Embryonic facial prominence (tissue), 1 donor: Measurements from ENCODE around the gene CSMD2.

Experiments used
- DNase-seq: peaks from one replicate; pipeline ENCODE4 v3.0.0-alpha.2; 2016; ENCODE audit errors: extremely low spot score

Gene CSMD2

DNA sequence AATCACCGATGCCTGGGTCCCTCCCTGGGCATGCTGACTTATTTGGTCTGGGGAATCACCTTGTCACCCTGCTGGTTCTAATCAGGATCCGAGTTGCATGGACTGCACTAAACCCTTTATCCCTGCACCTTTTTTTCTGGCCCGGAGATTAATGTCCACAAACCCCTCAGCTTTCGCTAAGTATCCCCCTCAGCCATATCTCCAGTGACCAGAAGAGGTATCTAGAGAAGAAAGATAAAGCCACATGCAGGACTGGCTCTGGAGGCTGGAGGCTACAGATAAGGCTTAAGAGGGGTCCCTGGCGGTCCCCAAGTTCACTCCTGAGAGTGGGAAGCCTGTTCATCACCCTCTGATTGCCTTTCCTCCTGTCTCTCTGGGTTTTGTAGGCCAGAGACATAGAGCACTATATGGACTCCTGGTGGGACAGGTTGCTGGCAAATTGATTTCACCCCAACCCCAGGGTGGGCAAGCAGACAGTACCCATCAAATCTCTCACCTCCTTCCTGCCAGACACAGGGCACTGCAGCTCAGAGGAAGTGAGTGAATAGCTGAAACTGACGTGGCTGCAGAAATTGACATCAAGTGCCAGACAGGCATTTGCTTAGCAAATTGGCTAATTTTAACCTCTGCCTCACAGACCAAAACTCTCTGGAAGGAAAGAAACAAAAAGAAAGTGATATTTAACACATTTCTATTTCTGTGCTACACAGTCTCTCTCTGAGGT is 262.4 kb downstream of the CSMD2 start:
- DNase-seq, result no peak

DNA sequence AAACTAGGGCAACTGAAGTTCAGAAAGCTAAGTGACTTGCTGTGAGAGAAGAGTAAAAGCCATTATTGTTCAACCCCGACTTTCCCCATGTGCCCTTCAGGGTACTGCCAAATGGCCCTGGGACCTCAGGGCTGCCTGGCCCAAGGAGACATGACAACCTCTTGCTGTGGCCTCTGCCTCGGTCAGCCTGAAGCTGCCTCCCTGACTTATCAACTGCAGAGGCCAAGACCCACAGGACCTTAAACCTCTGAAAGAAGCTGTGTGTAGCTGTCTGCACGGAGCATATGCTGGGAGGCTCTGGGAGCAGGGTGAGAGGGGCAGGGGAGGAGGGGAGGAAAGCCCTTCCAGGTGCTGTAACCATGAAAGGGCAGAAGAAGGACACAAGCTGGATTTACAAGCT is 265.3 kb downstream of the CSMD2 start:
- DNase-seq, result no peak

DNA sequence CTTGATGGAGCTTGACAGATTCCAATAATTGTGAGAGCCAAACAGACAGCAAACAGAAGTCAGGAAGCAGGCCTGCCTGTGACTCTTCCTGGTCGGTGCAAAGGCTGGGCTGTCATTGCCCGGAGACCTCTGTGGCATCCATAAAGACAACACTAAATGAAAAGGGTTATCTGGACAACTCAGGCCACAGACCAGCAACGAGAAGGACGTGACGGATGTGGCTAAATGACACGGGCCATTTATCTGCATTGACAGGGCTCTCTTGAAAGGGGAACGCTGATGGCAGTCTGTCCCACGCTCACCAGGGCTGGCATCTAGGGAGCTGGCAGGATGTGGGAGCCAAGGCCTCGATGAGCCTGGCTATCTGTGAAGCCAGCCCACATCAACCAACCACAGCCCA is 266.1 kb downstream of the CSMD2 start:
- no peak for DNase-seq

DNA sequence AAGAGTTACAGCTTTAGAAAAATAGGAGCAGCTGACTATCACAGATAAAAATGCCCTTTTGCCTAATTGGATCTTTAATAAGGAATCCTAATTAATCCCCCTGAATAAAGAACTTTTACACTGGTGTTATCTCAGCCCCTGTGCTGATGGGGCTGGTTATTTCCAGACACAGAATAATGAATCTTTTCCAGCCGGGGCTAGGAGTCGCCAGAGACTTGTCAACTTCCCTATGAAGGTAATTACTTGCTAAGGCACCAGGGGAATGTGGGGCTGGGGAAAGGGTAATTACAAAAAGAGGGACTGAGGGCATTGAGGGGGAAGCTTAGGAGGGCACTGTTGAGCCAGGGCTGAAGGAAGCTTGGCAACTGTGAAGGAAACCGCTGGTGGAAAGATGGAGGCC is 266.6 kb downstream of the CSMD2 start:
- DNase-seq, result no peak

DNA sequence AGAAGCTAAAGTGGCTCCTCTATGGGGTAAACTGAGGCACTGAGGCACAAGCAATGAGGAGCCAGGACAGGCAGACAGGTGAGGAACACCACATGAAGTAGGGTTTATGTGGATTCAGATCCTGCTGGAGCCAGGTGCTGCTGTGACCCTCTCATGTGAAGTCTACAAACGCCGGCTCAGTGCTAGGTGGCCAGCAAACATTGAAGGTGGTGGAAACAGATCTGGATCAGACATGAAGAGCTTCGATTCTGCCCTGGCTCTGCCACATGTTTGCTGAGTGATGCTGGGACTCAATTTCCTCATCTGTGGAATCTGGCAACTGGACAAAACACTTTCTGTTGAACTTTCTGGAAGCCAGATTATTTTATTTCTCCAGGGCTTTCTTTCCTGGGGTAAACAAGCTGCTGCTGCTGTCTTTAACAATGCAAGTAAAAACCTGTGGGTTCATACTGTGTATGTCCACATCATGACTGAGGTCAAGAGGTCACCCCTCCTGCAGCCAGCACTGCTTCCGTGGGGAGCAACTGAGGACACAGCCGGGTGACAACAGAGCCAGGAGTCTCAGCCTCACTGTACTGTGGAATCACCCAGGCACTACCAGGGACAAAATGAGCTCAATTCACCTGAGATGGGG is 267.8 kb downstream of the CSMD2 start:
- no peak for DNase-seq

DNA sequence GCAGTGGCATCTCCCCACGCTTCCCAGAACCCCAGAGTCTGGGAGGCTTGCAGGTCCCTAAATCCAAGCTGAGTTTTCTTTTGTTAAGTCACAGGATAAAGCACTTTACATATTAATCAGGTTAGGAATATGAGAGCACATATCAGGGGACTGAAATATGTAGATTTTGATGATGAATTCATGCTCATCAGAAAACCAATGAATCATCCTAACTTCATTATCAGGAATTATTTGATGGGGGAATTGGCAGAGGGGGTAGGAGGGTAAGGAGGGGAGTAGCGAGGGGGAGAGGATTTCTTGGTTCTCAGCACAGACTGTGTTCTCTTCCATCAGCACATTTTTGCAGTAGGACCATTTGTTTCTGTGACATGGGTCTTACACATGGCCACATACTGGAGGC is 269.1 kb downstream of the CSMD2 start:
- no peak for DNase-seq

DNA sequence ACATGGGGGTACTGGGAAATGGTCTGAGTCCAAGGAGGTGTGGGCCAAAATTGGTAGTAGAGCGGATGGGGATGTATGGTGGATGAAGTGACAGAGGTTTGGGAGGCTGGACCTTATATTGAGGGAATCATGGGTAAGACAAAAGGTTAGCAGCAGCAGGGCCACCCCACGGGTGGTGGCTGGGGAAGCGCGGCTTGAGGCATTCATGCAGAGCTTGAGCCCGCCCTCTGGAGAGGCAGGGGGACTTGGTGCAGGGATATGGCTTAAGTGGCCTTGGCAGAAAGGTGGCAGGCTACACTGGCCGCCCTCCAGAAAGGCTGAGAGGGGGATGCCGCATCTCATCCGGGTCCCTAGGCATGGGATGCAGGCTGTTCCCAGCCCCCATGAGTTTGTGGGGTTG is 269.6 kb downstream of the CSMD2 start:
- DNase-seq, result no peak

DNA sequence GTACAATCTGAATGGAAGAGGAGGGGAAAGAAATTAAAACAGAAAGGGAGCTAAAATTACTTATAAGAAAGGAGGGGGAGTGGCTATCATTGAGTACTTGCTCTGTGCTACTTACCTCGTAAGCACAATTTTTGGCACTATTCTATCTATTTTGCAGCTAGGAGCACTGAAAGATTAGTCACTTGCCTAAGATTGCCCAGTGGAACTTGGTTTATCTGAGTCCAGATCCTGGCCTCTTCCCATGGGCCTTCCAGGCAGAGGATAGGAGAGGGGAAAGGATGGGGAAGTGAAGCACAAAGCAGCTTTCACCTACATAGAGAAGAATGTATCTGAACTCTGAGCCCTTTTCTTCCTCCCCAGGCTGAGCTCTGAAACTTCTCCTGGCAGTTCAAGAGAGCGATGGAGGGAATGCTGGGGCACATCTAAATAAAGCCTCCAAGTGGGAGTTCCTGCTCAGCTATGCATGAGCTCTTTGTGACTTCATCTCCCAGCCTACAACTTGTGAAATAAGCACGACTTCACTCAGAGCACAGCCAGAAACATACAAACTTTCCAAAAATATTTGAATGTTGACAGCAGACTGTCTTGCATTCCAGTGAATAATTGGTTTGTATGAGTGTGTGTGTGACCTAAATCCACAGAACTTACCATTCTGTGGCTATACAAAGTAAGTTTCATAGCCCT is 271.7 kb downstream of the CSMD2 start:
- DNase-seq, result no peak

DNA sequence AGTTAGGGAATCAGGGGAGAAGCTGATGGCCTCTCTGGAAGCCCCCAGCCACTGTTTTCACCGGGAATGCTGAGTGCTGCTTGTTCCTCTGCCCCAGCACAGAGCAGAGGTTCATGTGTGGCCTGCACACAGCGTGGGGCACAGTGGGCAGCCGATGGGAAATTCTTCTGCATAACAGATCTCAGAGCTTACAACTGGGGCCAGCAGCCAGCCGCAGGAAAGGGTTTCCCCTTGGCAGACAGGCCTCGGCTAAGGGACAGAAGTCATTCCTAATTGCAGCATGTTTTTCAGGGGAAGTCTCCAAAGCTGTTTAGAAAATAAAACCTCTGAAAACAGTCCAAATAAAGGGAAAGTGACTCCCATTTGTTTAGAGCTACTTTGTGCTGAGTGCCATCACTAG is 278.5 kb downstream of the CSMD2 start:
- no peak for DNase-seq

DNA sequence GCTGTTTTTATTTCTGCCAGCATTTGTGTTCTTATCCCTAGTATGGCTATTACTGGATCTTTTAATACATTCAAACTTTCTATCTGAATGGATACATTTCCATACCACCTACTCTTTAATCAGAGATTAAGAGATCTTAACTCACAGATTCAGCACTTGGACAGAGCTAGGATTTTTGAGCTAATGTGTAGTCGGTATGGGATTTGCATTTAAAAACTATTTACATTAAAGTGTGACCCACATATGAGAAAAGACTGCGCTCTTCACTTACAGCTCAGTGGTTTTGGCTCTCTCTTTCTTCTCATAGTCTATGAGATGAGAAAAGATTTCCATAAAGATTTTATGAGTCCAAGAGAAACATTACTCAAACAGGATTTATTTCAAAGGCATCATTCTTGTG is 284.7 kb downstream of the CSMD2 start:
- DNase-seq, result no peak

DNA sequence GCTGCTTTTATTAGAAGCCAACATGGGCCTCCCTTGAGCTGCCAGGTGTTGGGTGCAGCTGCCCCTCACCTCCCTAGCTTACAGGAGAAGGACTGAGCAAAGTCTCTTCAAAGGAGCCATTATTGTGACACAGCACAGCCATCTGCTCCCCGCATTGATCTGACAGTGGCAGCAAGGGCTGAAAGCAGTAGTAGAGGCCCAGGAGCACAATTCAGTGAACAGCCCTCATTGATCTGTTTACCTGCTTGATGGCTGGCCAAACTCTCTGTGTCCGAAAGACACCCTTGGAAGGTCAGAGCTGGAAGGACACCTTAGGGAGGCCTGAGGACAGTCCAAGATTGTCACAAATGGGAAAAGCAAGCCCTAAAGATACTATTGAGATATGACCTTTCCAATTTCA is 286.6 kb downstream of the CSMD2 start:
- DNase-seq, result no peak

DNA sequence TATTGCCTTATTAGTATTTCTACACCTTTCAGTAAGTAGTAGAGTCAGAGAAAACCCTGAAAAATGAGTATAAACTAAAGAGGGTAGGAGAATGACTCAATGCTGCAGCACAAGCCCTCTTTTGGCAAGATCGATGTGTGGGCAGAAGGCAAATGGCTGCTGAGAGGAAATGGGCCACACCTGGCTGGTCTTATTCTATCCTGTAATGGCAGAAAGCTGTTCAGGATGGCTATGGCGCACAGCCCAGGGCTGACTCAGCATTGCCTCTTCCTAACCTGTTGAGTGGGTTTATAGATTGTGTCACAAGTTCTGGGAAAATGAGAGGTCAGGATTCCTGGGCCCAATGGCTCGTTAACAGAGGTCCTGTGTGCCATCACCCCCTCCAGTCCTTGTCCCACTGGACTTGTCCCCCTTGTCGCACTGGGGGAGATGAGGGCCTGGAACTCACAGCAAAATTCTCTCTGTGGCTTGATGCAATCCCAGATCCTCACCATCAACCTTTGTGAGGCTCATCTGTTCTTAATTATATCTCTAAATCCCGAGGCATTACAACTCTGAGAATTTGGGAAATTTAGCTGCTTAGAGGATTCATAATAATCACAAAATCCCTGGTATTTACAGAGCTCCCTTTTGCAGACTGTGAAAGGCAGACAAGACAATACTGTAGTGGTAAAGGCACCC is 287.9 kb downstream of the CSMD2 start:
- no peak for DNase-seq

DNA sequence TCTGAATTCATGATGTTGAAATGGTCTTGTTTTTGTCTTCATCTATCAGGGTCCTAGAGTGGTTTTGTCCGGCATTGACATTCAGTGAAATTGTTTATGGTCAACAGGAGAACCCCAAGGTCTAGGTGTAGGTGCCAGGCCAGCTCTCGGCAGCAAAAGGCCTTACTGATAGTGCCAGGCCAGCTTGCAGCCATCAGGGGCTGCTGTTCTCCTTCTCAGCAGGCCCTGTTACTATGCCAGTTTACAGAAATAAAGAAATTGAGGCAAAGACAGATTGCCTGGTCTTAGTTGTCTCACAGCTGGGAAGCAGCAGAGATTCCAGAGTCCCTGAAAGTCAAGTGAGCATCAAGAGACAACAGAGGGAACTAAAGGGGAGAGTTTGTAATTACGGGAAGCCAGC is 289.2 kb downstream of the CSMD2 start:
- DNase-seq, result no peak

DNA sequence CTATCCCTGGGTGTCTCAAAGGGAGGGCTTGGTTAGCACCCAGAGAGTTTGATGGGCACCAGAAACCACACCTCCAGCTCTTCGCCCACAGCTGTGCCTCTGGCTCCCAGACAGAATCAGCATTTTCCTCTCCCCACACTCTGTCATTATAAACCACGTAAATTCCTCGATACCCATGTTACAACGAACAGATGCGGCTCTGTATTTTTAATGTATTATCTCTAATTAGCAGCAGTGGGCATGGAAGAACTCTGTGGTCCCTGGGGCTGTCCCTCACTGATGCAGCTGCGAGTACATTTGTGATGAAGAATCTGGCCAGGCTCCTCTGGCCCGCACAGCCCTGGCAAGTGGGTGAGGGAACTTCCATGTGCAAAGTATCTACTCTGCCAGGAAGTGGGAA is 290.4 kb downstream of the CSMD2 start:
- no peak for DNase-seq

DNA sequence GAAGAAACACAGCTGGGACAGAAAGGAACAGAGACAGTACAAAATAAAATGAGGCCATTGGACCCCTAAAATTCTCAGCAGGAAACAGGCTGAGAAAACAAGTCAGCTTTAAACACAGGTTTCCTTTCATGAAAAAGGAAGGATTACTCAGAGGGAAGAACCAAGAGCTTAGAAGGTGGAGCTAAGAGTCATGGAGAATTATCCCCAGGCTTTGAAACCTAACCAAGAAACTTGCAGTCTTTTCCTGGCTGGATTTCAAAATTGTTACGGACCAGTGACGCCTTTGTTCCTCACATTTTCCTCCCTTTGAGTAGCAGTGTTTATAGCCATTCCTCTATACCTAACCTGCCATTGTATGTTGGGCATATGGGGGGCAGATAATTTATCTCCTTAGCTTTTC is 292.3 kb downstream of the CSMD2 start:
- DNase-seq, result no peak

DNA sequence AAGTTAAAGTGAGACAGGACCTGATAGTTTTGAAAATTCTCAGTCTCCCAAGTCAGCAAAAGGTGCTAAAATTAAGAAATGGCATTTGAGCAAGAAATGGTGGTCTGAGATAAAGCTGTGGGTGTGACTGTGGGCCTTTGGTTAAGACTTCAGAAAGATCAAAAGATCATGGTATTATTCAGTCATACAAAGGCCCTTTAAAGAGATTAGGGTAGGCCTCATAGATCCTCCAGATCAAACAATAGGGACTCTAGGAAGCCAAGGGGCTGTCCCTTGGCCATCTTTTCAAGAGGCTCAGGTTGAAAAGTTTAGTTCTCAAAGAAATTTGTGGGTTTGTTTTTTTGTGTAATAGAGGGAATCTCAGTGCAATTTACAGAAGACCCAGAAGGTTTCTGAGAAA is 292.8 kb downstream of the CSMD2 start:
- no peak for DNase-seq

DNA sequence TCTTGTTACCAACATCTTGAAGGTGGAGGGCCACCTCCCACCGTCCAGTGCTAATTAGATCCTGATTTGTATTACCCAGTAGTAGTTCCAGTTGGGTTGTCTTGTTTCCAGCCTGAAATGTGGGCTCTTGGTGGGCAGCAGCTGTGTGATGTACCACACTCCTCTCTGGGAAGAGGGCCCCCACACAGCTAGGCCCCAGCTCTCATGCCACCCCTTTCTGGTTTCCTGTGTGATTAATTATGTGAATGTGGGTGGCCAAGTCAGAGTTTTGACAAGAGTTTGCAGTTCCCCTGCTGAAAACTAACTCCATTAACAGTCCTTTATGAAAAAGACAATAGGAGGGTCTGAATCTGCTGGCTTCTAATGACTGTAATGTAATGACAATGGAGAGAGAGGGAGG is 297.3 kb downstream of the CSMD2 start:
- DNase-seq, result no peak

DNA sequence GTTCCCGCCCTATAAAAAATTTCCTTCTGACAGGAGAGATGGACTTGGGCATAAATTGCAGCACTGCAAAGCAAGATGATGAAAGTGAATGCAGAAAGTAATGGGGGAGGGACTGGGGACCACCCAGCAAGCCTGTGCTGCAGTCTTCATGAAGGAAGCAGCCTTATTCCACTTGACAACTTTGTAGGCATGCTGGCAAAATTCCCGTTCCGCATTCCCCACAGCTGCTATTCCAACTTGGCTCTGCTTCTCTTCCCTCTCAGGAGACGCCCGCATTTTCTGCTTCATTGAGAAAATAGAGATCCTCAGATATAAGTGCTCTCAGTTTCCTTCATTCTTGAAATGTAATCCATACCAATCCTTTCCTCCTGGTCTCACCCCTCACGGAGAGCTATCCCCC is 298.7 kb downstream of the CSMD2 start:
- peak; percentile 20 for DNase-seq

DNA sequence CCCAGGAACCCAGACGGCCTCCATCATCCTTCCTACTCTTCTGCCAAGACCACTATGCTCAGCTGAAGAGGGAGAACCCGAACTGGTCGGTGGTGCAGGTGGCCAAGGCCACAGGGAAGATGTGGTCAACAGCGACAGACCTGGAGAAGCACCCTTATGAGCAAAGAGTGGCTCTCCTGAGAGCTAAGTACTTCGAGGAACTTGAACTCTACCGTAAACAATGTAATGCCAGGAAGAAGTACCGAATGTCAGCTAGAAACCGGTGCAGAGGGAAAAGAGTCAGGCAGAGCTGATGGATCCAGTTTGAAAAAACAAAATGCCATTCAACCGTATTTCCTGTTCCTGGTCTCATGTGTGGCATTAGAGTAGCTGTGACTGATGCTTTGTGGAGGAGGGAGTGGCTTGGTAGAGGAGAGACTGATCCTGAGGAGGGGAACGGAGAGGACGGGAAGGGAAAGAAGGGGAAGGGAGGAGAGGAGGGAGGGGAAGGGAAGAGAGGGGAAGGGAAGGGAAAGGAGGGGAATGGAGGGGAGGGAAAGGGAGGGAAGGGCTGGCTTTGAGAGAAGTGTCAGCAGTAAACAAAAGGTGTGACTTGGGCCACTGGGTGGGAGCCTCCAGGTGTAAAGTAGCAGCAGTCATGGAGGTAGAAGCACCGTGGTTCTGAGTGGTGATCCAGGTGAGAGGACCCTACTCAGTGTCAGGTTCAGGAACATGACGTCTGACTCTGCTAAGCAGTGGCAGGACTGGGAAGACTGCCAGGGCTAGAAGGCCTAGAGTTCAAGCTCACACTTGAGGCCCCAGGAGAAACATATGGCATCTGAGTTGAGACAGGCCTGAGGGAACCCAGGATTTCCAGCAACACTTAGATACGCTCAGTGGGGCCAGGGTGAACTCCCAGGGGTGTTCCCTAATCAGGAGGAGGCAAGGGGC is 300.3 kb downstream of the CSMD2 start:
- DNase-seq, result no peak

DNA sequence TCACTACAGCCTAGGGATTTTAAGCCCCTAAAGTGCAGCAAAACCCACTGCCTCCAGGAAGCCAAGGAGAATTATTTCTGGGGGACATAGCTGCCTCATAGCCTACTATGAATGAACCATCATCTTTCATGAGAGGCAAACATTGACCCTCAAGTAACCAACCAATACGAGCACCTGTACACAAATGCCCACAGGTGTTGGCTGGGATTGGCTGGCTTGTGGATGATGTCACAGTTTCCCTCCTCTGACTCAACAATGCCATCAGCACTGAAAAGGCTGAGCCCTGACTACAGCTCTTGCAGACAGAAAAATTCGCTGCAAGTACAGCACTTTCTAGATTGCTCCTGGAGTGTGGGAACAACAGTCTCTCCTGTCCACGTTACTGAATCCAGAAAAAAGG is 301.3 kb downstream of the CSMD2 start, which contains the start of gene HMGB4:
Gene HMGB4 (plus strand): TSS at position 301 of the 400 bp plus-strand sequence. CDS start 113 bp downstream, outside the sequence.
- DNase-seq, result no peak

DNA sequence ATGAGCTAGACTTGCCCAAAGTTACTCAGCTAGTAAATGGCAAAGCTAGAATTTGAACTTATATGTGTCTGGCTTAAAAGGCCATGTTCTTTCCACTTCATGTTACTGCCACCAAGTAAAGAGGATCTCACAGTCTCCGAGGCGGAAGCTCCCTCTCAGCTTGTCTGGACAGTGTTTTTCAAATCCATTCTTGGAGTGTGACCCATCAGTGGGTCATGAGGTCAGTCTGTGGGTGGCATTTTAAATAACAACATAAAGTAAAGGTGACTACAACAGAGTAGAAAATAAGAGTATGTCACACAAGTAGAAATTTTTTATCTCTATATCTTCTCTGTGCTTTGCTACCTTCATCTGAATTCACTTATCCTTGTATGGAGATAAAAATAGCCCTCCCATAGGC is 304.4 kb downstream of the CSMD2 start:
- DNase-seq, result no peak
